HG02938 (cell line): Measurements from ENCODE around the gene ZBP1.

Experiments
- ATAC-seq: cut with Tn5 transposase; IDR thresholded peaks from one replicate; pipeline ENCODE4 v1.9.1; 2021; ENCODE audit warnings: mild to moderate bottlenecking, moderate library complexity; ENCODE audit not compliant: unreplicated experiment

The ZBP1 gene

GRCh38 chr20:57658833-57659516, 38.7 kb upstream of the ZBP1 start:
- no peak for ATAC-seq

GRCh38 chr20:57658447-57658832, 38.2 kb upstream of the ZBP1 start:
- ATAC-seq: no peak

GRCh38 chr20:57657535-57658446, 37.6 kb upstream of the ZBP1 start:
- ATAC-seq: no peak

GRCh38 chr20:57656821-57657534, 36.8 kb upstream of the ZBP1 start:
- ATAC-seq: no peak

DNA sequence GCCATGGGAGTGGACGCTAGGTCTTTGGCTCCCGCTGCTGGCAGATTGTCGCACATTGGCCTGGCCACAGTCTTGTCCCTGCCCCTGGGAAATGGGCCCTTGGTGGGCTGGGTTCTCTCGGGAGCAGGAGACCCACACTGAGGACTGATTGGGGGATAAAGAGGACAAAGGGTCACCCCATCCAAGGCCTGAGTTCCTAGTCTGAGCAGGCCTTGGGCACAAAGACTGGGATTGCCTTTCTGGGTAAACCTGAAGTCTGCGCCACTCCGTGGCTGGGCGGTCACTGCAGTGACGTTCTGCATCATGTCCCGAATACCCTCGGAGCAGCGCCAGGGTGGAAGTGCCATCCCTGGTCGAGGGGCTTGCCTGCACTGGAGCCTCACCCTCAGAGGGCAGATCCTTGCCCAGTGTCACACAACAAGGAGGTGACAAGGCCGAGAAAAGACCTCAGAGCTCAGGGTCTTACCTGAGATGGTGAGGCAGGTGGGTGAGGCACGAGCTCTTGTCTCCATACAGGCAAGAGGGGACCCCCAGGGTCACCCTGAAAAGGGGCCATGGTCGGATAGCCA, 36.1 kb upstream of the ZBP1 start:
- ATAC-seq: no peak

DNA sequence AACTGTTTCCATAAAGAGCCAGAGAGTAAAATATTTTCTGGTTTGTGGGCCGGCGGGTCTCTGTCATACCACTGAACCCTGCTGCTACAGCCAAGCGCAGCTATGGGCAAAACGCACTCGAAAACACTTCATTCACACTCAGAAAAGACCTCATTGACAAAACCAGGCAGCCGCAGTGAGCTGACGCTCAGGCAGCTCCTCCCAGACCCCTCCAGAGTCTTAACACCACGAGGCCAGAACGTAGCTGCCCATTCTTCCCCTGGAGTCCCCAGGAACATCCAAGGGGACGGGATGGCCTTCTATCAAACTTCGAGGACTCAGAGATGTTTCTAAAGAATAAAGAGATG, 35.6 kb upstream of the ZBP1 start:
- no peak for ATAC-seq

GRCh38 chr20:57654998-57655808, 35.0 kb upstream of the ZBP1 start:
- no peak for ATAC-seq

GRCh38 chr20:57654363-57654997, 34.3 kb upstream of the ZBP1 start:
- ATAC-seq: peak; percentile 67

DNA sequence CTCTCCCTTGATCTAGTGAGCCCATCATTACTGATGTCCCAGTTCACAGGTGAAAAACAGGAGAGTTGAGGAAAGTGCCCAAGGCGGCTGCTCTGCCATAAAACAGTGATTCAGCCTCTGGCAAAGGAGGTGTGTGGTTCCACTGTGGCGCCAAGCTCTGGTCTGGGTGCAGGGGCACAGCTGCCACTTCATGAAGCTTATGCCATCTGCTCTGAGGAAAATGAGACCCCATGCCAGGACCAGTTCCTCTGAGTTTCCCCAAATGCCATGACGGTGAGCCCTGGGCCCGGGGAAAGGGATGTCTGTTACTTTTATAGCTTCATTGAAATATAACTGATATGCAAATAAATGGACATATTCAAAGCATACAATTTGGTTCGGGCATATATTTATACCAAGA, 33.7 kb upstream of the ZBP1 start:
- ATAC-seq: no peak

DNA sequence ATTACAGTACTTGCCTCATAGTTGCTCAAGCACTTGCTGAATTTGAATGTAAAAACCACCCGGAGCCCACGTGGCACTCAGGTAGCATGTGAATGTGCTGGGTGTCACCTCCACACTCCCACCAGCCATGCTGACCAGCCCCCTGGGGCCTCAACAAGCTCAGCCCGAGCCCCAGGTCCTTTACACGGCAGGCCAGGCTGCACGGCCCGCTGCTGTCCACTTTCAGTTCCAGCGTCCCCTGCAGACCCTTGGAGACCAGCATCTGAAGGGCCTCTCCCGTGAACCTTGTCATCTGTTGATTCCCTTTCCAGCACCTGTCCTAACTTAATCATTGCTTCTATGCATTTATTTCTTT, 33.3 kb upstream of the ZBP1 start:
- ATAC-seq: no peak

DNA sequence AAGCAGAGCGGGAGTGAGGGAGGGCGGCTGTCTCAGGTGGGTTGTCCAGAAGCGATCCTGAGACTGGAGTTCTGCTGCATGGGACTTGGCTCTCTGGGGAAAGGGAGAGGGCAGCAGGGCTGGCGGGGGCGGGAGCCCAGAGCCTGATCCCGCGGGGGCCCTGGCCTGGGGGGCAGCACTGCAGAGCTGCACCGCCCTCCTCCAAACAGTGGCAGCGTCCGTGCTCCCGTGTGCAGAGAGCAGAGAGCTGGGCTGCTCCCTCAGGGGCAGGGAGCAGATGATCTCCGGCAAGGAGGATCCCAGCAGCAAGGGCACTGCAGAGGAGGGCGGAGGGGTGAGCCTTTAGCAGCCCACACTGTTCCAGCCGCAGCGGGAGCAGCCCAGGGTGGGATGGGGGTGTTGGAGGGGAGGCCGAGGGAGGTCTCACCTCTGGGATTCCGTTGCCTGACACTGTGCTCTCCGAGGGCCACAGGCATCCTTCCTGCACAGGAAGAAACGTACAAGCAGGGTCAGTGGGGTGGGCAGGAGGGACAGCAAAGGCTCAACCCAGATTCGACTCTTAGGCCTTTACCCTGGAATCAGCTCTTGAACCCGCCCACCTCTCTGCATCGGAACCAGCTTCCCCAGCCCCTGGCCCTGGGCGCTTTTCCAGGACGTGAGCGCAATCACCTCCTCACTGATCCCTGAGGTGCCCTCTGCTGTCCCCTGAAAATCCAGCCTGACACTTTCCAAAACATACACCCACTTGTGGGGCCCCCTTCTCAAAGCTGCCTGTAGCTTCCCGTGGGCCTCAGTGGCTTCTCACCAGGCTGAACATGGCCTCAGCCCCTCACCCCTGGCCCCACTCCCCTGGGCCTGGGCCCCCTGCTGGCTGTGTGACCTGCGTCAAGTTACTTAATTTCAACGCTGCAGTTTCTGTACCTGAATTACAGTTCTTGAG, 32.6 kb upstream of the ZBP1 start:
- no peak for ATAC-seq

DNA sequence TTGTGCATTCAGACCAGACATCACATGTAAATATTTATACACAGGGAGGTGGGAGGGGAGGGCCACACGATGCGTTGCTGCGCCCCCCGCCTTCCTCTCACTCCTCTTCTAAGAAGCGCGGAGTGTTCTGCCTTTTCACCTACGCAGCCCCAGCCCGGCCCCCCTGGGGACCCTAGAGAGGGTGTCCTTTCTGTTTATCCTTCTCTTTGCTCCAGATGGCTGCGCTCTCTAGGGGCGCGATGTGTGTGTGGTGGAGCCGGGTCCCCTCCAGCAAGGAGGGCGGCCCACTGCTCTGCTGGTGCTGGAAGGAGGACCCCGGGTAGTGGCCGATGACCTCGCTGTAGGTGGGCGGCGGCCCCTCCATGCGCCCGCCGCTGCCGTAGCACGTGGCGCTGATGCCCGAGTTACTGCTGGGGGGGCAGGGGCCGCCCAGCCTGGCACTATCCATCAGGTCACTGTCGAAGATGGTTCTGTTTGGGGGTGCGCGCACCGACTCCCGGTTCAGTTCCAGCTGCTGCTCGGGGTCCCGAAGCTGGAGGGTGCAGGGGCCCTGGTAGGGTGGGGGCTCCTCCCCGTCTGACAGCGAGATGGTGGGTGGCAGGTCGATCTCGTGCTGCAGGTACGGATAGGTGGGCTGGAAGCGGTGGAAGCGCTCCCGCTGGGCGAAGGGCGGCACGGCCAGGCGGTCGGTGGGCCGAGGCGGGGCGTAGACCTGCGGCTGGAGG, 31.8 kb upstream of the ZBP1 start:
- ATAC-seq: no peak

DNA sequence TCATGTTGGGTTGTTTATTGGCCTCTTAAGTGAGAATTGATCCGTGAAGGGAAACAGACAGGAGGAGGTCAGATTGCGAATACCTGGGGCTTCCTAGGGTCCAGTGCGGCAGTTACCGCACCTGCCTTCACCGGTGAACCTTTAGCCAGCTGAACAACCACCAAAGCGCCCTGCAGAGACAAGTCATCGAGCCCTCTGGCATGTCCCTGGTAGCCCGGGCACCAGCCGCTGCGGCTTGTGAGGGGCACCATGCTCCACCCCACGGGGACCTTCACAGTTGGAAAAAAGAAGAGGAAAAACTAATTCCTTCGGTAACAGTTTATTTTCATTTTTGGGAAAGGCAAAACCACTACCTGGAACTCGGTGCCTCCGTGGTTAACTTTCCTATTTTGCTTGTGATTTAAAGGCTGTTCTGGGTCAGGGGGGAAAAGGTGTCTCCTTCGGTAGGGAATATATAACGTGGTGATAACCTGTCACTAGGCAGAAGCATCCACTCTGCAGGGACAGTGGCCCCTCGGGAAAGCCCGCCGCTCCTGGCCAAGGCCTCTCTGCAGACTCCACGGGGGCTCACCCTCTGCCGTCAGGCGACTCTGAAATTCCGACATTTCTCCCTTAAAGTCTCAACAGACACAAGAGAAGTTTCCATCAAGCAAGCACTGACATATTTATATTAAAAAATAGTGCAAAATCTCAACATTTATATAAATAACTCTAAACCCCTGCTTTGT, 30.7 kb upstream of the ZBP1 start:
- ATAC-seq: no peak

DNA sequence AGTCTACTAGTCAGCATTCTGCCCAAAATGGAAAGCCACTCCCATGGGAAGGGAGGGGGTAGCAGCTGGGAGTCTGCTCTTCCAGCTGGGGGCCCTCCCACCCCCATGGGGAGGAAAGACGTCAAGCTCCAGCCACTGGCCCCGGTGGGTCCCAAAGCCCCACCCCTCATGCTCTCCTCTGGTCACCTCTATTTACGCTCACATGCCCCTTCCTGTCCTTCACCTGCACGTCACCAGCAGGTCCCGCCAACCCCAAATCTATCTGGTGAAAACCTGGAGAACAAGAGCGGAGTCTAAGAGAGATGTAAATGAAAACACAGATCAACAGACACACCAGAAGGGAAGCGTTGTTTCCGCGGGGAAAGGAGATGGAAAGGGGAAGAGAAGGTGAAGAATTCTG, 30.0 kb upstream of the ZBP1 start:
- no peak for ATAC-seq

- no peak for ATAC-seq
Observed at GRCh38 chr20:57649617-57650015, 29.4 kb upstream of the ZBP1 start.

DNA sequence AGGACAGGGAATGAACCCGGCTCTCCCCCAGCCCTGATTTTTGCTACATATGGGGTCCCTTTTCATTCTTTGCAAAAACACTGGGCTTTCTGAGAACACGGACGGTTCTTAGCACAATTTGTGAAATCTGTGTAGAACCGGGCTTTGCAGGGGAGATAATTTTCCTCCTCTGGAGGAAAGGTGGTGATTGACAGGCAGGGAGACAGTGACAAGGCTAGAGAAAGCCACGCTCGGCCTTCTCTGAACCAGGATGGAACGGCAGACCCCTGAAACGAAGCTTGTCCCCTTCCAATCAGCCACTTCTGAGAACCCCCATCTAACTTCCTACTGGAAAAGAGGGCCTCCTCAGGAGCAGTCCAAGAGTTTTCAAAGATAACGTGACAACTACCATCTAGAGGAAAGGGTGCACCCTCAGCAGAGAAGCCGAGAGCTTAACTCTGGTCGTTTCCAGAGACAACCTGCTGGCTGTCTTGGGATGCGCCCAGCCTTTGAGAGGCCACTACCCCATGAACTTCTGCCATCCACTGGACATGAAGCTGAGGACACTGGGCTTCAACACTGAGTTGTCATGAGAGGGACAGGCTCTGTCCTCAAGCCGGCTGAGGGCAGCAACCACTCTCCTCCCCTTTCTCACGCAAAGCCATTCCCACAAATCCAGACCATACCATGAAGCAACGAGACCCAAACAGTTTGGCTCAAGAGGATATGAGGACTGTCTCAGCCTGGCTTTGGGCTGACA, 28.8 kb upstream of the ZBP1 start:
- ATAC-seq: no peak
